Thyroid gland (tissue), 4 donors: Measurements from ENCODE around the gene SETD4.

Experiments
- CTCF ChIP-seq, 6 experiments: fragments of 200-600 bp in 3 of 6; fragments of 450-650 bp in 3 of 6; sonication (generic) in 3 of 6; IDR thresholded peaks; one replicate each; pipeline ENCODE4 v1.5.1; 2016 to 2019; ENCODE audit warnings: antibody characterized with exemption in 6 of 6, mild to moderate bottlenecking in 2 of 6, inconsistent platforms in 1 of 6, moderate library complexity in 1 of 6
- POLR2A ChIP-seq, 2 donors: fragments of 450-650 bp; IDR thresholded peaks; one replicate each; pipeline ENCODE4 v1.6.1; 2017; ENCODE audit warnings: antibody characterized with exemption in 2 of 2, mild to moderate bottlenecking in 2 of 2, moderate library complexity in 1 of 2

GRCh38 chr21:36055551-36055950 lies 4.8 kb downstream of the SETD4 start:
- TF ChIP-seq POLR2A (IDR thresholded peaks at IDR 0.05): no peak
- no peak for TF ChIP-seq CTCF (IDR thresholded peaks at IDR 0.05)
